ENCODE results near the gene SNN.

DNA sequence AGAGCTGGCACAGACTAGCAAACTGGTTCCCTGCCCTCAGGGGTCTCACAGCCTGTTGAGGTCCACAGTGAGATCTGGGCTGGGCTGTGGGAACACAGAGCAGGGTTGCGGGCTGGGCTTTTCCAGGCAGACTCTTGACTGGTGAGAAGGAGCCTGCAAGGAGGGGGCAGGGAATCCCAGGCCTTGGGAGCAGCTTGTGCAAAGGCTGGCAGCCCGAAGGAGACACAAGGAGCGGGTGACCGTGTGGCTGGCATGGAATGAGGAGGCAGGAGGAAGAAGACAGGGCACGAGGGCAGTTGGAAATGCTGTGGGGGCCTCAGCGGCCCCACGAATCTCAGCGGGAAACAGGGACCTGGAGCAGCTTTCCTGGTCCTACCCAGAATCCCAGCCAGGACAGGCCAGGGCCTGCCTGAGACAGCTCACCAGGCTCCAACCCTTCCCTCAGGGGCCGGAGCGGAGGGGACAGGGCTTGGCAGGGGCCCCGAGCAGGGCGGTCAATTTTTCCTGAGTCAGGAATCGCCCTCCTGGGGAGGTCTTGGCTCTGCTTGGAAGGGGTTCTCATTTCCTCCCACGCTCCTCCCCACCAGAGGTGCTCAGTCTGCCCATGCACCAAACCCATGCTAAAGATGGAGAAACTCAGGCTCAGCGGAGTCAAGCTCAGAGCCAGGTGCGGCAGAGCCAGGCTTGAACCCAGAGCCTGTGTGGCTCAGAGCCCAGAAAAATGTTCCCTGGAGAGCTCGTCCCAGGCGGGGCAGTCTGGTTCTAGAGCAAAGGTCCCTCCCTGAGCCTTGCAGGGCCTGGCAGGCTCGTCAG, 9.2 kb upstream of the SNN start:
- TF ChIP-seq POLR2A (IDR thresholded peaks at IDR 0.05), result no peak
- TF ChIP-seq, protein P1, sequence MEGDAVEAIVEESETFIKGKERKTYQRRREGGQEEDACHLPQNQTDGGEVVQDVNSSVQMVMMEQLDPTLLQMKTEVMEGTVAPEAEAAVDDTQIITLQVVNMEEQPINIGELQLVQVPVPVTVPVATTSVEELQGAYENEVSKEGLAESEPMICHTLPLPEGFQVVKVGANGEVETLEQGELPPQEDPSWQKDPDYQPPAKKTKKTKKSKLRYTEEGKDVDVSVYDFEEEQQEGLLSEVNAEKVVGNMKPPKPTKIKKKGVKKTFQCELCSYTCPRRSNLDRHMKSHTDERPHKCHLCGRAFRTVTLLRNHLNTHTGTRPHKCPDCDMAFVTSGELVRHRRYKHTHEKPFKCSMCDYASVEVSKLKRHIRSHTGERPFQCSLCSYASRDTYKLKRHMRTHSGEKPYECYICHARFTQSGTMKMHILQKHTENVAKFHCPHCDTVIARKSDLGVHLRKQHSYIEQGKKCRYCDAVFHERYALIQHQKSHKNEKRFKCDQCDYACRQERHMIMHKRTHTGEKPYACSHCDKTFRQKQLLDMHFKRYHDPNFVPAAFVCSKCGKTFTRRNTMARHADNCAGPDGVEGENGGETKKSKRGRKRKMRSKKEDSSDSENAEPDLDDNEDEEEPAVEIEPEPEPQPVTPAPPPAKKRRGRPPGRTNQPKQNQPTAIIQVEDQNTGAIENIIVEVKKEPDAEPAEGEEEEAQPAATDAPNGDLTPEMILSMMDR (IDR thresholded peaks at IDR 0.05), result no peak
